Measurements from ENCODE around the gene ZNF484.
A peak's percentile ranks its signal among the peaks of the same experiment; 100 is the strongest.
"Not testable (repeated sequence)": the region's sequence is repeated elsewhere in the genome, so short reads cannot be mapped to it uniquely, and the experiment has no call there.

The ZNF484 gene

GRCh38 chr9:92877531-92878430 is at the start of gene ZNF484:
Gene ZNF484, minus strand, starts transcription at chr9:92878038. Its CDS starts 3,009 bp downstream, at chr9:92875029.
- peak; percentile 98 for DNase-seq

- DNase-seq = no peak
Measured at GRCh38 chr9:92920437-92920836, 42.6 kb upstream of the ZNF484 start.

GRCh38 chr9:92917176-92917800 is 39.5 kb upstream of the ZNF484 start:
- no peak for DNase-seq

- DNase-seq = no peak
Measured at GRCh38 chr9:92911511-92912475, 34.0 kb upstream of the ZNF484 start.

- DNase-seq = peak in 1 of 2 donors; percentile 13
Measured at GRCh38 chr9:92905137-92905536, 27.3 kb upstream of the ZNF484 start.

GRCh38 chr9:92897323-92897722 is 19.5 kb upstream of the ZNF484 start:
- DNase-seq = no peak

GRCh38 chr9:92895812-92896436 is 18.1 kb upstream of the ZNF484 start:
- DNase-seq = no peak

GRCh38 chr9:92894711-92895362 is 17.0 kb upstream of the ZNF484 start:
- no peak for DNase-seq

- DNase-seq = not testable (repeated sequence)
Measured at GRCh38 chr9:92893916-92894610, 16.2 kb upstream of the ZNF484 start.

- not testable (repeated sequence) for DNase-seq
Measured at GRCh38 chr9:92892276-92892675, 14.4 kb upstream of the ZNF484 start.

- DNase-seq = no peak
Measured at GRCh38 chr9:92890761-92891160, 12.9 kb upstream of the ZNF484 start.

GRCh38 chr9:92887880-92888338 is 10.1 kb upstream of the ZNF484 start:
- DNase-seq = peak in 1 of 2 donors; percentile 19

GRCh38 chr9:92886846-92887610 is 9.2 kb upstream of the ZNF484 start:
- DNase-seq = peak; percentile 49 to 73

- not testable (repeated sequence) for DNase-seq
Measured at GRCh38 chr9:92883666-92884405, 6.0 kb upstream of the ZNF484 start.

GRCh38 chr9:92882276-92882675 is 4.4 kb upstream of the ZNF484 start:
- DNase-seq = no peak

GRCh38 chr9:92875373-92875772 is 2.5 kb downstream of the ZNF484 start:
- DNase-seq = no peak

- no peak for DNase-seq
Measured at GRCh38 chr9:92870289-92870688, 7.5 kb downstream of the ZNF484 start.

- DNase-seq = not testable (repeated sequence)
Measured at GRCh38 chr9:92866600-92866999, 11.2 kb downstream of the ZNF484 start.

- DNase-seq = no peak
Measured at GRCh38 chr9:92864152-92864551, 13.7 kb downstream of the ZNF484 start.

- no peak for DNase-seq
Measured at GRCh38 chr9:92860867-92861266, 17.0 kb downstream of the ZNF484 start.

Measured in CD4-positive, alpha-beta T cell treated with Interferon alpha-2 for 1 hour (primary cell).